Cardiac septum (tissue), 1 donor: ENCODE results near the gene SMCHD1. TPM values are rescaled to one million over a fixed set of nuclear protein-coding genes. Genes with fewer than 3 reads are reported as not detected.
"Not testable (repeated sequence)": the region's sequence is repeated elsewhere in the genome, so short reads cannot be mapped to it uniquely, and the experiment has no call there.

Source experiments
- DNase-seq: peaks from one replicate; pipeline ENCODE4 v3.0.0-alpha.2; 2020; ENCODE audit warnings: low spot score
- intact Hi-C: fragments of 100-400 bp; cut with DNase I; formaldehyde crosslinking; loops from one replicate; pipeline ENCODE4 v1.14.0; 2022
- total RNA-seq: library from RNA; stranded (reverse); fragmentation: NEBNext Ultra II Directional; extraction: Animal tissue kit (Norgen Biotek cat#: 25700); gene quantifications from one replicate; pipeline ENCODE4 v1.2.1, GENCODE V29; 2021
- donor health status: DM: no; HTN: no; CAD: no.

Gene SMCHD1
- total RNA-seq, 1 donor from 2014 or later = 34.8 TPM

DNA sequence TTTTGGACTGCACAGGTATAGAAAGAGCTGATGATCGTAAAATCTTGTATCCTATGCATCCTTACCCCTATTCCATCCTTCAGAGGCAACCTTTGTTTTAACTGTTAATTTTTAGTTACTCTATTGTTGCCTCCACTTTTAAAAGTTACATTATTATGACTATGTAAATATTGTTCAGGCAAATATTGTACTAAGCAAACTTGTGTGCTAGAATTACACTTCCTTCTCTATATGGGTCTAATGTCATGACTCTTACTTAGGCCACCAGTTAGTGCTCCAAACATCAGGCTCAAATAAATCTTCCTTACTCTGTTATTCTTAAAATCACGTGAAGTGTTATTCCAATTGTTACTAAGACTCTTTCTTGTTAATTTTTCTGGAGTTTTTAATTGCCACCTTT is 143.8 kb downstream of the SMCHD1 start:
- DNase-seq = no peak
- intact Hi-C loops = no loop called here

DNA sequence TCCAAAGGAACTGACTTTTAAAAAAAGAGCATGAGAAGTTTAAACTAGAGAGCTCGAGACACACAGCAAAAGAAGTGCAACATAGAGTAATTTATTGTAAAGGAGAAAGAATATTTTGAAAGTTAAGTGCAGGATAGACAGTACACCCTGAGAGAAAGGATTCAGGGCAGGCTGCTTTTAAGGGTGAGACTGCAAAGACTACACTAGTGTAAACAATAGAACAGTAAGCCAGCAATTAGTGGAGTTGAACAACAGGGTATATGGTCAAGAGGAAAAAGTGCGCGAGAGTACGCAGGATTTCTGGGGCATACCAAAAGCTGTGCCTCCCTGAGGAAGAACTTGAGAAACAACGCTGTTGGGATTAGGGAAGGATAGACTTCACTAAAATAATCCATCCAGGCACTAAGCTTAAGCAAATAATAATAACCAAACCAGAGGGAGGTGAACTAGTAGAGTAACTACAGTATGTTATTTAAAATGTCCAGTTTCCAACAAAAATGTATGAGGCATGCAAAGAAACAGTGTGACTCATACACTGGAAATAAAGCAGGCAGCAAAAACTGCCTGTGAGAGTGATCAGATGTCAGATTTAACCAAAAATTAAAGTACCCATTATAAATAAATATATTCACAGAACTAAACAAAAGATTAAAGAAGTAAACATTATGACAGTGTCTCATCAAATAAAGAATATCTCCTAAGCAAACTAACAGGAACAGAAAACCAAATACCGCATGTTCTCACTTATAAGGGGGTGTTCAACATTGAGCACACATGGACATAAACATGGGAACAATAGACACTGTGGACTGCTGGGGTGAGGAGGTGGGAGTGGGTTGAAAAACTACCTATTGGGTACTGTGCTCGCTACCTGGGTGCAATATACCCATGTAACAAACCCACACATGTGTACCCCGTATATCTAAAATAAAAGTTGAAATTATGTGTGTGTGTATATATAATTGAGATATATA is 150.7 kb downstream of the SMCHD1 start:
- no peak for DNase-seq
- intact Hi-C loops = no loop called here

DNA sequence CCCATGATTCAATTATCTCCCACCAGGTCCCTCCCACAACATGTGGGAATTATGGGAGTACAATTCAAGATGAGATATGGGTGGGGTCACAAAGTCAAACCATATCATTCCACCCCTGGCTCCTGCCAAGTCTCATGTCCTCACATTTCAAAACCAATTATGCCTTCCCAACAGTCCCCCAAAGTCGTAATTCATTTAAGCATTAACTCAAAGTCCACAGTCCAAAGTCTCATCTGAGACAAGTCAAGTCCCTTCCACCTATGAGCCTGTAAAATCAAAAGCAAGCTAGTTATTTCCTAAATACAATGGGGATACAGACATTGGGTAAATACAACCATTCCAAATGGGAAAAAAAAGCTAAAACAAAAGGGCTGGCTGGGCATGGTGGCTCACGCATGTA is 153.1 kb downstream of the SMCHD1 start:
- intact Hi-C loops = not testable (repeated sequence)

DNA sequence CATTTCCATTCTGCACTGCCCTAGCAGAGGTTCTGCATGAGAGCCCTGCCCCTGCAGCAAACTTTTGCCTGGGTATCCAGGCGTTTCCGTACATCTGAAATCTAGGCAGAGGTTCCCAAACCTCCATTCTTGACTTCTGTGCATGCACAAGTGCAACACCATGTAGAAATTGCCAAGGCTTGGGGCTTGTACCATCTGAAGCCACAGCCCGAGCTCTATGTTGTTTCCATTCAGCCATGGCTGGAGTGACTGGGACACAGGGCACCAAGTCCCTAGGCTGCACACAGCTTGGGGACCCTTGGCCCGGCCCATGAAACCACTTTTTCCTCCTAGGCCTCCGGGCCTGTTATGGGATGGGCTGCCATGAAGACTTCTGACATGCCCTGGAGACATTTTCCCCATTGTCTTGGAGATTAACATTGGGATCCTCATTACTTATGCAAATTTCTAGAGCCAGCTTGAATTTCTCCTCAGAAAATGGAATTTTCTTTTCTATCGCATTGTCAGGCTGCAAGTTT is 154.2 kb downstream of the SMCHD1 start:
- intact Hi-C loops, DNase-seq: not testable (repeated sequence)

More for the DNA sequence above, 153.1 kb downstream of the SMCHD1 start:
- not testable (repeated sequence) for DNase-seq

DNA sequence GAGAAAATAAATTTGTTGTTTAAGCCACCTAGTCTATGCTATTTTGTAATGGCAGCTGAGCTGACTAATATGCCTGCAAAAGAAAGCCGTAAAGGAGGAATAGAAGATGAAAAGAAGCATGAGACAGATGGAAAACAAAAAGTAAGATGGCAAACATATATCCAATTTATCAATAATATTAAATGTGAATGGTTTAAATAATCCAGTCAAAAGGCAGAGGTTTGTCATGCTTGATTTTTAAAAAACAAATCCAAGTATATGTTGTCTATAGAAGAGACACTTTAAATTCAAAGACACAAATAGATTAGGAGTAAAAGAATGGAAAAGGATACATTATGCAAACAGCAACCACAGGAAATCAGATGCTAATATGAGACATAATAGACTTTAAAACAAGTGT is 155.9 kb downstream of the SMCHD1 start:
- intact Hi-C loops = no loop called here

DNA sequence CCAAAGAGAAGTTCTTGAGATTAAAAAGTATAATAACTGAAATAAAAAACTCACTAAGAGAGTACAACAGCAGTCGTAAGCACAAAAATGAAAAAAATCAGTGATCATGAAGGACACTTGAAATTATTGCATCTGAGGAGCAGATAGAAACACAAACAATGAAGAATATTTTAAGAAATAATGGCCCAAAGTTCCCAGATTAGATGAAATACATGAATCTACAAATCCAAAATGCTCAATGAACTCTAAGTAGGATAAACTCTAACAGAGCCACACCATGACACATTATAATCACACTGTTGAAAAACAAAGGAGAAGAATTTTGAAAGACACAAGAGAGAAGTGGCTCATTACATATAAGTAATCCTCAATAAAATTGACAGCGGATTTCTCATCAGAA is 159.4 kb downstream of the SMCHD1 start:
- intact Hi-C loops = no loop called here
- no peak for DNase-seq

More for the DNA sequence above, 155.9 kb downstream of the SMCHD1 start:
- no peak for DNase-seq

DNA sequence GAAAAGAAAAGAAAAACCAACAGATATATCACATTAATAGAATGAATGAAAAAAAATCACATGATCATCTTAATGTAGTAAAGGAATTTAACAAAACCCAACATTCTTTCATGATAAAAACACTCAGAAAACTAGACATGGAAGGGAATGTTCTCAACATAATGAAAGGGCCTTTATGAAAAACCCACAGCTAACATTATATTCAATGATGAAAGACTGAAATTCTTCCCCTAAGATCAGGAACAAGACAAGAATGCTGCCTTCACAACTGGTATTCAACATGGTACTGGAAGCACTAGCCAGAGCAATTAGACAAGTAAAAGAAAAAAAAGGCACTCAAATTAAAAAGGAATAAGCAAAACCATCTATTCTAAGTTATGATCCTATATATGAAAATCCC is 162.8 kb downstream of the SMCHD1 start:
- no peak for DNase-seq
- intact Hi-C loops = no loop called here

DNA sequence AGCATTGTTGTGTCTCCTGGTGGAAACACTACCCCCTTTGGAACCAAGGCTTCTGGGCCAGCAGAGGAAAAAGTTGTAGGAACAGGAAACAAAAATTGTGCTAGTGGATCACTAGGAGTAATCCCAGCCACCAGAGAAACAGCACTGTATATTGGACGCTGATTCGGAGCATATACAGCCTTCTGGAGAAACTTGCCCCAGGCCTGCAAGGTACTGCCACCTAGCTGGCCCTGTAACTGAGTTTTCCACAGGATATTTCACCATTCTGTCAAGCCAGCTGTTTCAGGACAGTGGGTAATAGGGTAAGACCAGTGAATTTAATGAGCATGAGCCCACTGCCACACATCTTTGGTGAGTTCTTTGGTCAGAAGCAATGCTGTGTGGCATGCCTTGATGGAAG is 166.2 kb downstream of the SMCHD1 start:
- no peak for DNase-seq
- intact Hi-C loops = no loop called here

DNA sequence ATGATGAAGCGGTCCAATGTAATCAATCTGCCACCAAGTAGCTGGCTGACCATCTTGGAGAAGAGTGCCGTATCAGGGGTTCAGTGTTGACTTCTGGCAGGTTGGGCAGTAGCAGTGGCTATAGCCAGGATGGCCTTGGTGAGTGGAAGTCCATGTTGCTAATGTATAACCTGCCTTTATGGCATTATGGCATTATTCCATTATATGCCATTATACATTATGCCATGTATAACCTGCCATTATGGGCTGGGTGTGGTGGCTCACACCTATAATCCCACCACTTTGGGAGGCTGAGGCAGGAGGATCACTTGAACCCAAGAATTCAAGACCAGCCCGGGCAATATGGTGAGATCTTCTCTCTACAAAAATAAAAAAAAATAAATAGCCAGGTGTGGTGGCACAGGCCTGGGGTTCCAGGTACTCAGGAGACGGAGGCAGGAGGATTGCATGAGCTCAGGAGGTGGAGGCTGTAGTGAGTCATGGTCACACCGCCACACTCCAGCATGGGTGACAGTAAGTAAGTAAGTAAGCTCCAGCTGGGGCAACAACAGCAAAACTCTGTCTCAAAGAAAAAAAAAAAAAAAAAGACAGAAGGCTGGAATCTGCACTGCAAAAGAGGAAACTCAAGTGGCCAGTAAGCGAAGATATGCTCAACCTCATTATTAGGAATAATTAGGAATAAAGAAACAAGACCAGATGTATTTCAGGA is 166.8 kb downstream of the SMCHD1 start:
- DNase-seq = no peak
- intact Hi-C loops = no loop called here

DNA sequence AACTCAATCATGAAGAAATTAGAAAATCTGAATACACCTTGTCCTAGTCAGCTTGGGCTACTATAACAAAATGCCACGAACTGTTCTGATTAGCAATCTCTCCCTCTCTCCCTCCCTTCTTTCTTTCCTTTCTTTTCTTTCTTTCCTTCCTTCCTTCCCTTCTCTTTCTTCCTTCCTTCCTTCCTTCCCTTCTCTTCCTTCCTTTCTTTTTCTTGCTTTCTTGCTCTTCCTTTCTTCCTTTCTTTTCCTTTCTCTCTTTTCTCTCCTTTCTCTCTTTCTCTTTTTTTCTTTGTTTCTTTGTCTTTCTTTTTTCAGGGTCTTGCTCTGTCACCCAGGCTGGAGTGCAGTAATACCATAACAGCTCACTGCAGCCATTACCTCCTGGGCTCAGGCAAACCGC is 167.7 kb downstream of the SMCHD1 start:
- DNase-seq = no peak
- intact Hi-C loops = no loop called here

DNA sequence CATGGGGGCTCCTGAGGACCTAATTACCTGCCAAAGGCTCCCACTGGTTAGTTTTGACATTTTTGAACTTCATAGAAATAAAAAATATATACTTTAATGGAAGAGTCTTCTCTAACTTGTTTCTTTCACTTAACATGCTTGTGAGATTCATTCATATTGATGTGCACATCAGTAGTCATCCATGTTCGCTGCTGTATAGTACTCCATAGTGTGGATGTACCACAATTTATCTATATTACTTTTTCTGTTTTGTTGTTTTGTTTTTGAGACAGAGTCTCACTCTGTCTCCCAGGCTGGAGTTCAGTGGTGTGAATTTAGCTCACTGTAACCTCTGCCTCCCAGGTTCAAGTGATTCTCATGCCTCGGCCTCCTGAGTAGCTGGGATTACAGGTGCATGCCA is 168.4 kb downstream of the SMCHD1 start:
- DNase-seq = no peak
- intact Hi-C loops = no loop called here

DNA sequence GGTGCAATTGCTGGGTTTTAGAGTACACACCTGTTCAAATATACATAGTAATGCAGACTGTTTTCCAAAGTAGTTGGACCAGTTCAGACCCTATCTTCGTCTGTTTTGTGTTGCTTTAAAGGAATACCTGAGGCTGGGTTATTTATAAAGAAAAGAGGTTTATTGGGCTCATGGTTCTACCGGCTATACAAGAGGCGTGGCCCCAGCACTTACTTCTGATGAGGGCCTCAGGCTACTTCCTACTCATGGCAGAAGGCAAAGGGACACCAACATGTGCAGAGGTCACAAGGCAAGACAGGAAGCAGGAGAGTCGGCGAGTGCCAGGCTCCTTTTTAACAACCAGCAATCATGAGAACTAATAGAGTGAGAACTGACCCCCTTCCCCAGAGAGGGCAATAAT is 169.3 kb downstream of the SMCHD1 start:
- intact Hi-C loops = no loop called here
- DNase-seq = no peak

DNA sequence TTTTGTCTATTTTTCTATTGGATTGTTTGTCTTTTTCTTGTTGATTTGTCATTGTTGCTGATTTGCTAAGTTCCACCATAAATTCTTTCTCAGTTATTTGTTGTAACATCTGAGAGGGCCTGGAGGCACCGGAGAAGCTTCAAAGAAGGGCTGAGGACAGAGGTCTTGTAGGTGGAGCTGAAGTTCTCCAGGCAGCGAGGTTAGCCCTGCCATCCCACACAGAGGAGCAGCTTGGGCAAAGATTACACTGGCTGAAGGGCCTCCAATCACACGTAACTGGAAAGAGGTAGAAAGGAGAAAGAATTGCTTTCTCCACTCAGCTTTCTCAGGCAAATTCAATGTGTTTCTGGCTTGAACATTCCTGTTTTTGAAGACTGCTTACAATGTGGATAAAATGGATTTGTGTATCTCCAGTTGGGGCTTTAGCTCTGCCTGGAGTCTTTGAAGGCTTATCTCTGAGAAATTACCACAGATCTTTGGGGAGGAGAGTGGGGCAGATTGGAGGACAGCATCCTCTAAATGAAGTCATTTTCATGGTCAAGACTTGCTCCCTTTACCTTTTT is 170.2 kb downstream of the SMCHD1 start:
- intact Hi-C loops = no loop called here
- DNase-seq = no peak

DNA sequence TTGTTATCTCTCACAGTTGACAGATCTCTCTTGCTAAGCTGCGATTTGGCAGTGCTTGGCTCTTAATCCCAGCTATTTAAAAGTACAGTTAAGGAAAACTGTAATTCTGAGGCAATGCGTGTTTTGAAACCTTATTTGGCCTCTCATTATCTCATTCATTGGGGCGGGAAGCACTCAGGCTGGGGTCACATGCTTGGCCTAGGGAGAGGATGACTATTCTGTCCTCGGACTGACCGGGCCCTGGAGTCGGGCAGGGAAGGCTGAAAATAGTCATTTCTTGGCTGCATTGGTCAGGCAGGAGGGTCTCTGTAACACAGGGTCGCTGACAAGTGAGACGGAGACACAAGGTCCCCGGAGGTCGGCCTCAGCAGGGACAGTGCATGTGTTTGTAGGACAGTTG is 171.1 kb downstream of the SMCHD1 start:
- no peak for DNase-seq
- intact Hi-C loops = no loop called here

DNA sequence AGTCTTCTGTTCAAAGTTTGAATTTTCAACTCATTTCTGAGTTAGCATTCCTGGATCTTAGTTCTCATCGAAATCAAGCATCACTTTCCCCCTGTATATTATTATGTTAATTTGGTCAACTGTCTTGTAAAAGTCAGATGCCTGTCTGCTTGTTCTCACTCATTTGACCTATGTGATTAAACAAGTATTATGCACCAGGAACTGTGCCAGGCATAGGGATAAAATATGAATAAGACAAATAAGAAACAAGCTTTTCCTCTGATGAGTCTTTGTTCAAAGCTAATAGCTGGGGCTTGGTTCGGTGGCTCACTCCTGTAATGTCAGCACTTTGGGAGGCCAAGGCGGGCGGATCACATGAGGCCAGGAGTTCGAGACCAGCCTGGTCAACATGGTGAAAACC is 171.5 kb downstream of the SMCHD1 start:
- no peak for DNase-seq
- intact Hi-C loops = no loop called here

DNA sequence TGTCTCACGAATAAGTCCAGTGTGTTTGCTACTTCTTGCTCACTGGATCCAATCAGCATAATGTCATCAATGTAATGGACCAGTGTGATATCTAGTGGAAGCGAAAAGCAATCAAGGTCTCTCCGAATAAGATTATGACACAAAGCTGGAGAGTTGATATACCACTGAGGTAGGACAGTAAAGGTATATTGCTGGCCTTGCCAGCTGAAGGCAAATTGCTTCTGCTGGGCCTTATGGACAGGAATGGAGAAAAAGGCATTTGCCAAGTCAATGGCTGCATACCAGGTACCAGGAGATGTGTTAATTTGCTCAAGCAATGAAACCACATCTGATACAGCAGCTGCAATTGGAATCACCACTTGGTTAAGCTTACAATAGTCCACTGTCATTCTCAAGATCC is 180.6 kb downstream of the SMCHD1 start:
- DNase-seq = not testable (repeated sequence)

DNA sequence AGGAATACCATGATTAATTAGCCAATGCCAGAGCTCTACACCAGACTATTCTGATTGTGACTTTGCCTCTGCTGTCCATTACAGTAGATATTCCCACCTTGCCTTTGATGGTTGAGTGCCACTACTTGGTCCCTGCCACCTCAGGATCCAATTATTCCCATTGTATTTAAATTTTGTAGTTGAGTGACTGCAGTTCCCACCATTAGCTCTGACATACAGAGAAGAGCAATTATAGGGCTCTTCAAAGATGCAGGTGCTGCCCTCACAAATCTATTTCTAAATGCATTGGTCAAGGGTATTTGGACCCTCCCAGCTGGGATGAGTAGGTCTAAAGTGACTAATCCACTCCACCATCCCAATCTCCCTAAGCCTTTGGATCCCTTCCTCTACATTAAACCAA is 181.8 kb downstream of the SMCHD1 start:
- intact Hi-C loops, DNase-seq: not testable (repeated sequence)

More for the DNA sequence above, 180.6 kb downstream of the SMCHD1 start:
- intact Hi-C loops = not testable (repeated sequence)

DNA sequence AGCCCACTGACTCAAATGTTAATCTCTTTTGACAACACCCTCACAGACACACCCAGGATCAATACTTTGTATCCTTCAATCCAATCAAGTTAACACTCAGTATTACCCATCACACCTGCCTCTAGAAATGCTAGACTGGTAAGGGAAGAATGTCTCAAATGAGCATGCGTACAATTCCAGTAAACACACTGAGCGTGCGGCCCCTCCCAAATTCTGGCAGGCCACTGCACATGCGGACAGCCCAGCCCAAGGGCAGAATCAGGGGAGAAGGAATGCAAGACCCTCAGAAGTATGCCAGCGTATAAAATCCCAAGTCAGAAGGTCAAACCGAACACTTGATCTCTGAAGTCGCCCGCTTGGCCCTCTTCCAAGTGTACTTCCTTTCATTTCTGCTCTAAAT is 183.7 kb downstream of the SMCHD1 start:
- intact Hi-C loops = no loop called here

DNA sequence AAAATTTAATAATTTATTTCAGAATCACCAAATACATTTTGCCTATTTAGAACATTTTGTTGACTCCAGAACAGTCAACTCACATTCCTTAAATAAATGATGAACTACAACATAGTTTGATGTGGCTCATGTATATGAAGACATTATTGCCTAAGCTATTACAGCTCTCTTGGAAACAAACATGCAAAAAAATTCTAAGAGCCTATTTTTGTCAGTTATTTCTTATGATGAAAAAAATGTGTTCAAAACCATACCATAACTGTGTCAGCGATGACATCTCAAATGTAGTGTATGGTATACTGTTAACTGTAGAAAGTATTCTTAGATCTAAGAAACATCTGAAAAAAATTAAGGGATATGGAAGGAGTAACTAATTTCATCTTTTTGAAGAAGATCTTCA is 185.0 kb downstream of the SMCHD1 start:
- intact Hi-C loops = no loop called here

More for the DNA sequence above, 183.7 kb downstream of the SMCHD1 start:
- DNase-seq = no peak

DNA sequence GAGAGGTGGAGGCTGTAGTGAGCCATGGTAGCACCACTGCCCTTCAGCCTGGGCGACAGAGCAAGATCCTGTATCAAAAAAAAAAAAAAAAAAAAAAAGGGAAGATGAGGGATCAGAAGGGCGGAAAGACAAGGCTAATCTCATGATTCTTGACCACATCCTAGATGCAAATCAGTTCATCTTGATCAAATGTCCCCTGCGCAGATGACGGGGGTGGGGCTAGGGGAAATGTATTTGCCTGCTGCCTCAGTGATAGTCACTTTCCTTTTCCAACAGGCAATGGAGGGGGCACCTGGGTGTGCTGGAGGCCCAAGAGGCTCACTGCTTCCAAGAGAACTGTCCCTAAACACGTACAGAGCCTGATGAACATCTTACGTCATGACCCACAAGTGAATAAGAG is 187.6 kb downstream of the SMCHD1 start:
- no peak for DNase-seq
- intact Hi-C loops = no loop called here

More for the DNA sequence above, 185.0 kb downstream of the SMCHD1 start:
- DNase-seq = no peak
